Natural killer cell (primary cell): ENCODE measurements around the gene CENPI. TPM values are rescaled to one million over a fixed set of nuclear protein-coding genes. Genes with fewer than 3 reads are reported as not detected.

Source experiments
- ATAC-seq, 3 donors: fragments of 150-1000 bp in 2 of 3; fragments of 200-7000 bp in 1 of 3; cut with Tn5 transposase; 1 replicate in 1 of 3; 2 replicates in 2 of 3; pipeline ENCODE4 v1.10.0; 2021; ENCODE audit warnings: mild to moderate bottlenecking in 2 of 3, moderate library complexity in 2 of 3
- DNase-seq, 2 donors: peaks; one replicate each; pipeline versions ENCODE4 v3.0.0 to v3.0.0-alpha.2; 2013 to 2021; ENCODE audit warnings: mixed read lengths in 1 of 2
- H3K27ac ChIP-seq: one replicate; pipeline ENCODE4 v1.5.1; 2013; ENCODE audit warnings: mild to moderate bottlenecking, low read length
- H3K27me3 ChIP-seq: one replicate; pipeline ENCODE4 v1.6.1; 2013; ENCODE audit warnings: low read length; ENCODE audit not compliant: control insufficient read depth, insufficient read depth
- H3K36me3 ChIP-seq: one replicate; pipeline ENCODE4 v1.6.1; 2013; ENCODE audit warnings: low read length; ENCODE audit not compliant: control insufficient read depth, insufficient read depth
- H3K4me1 ChIP-seq: one replicate; pipeline ENCODE4 v1.6.1; 2013; ENCODE audit warnings: low read length; ENCODE audit not compliant: control insufficient read depth, insufficient read depth
- H3K4me3 ChIP-seq: one replicate; pipeline ENCODE4 v1.5.1; 2013; ENCODE audit warnings: low read length
- H3K9me3 ChIP-seq: one replicate; pipeline ENCODE4 v1.6.1; 2013; ENCODE audit warnings: low read length; ENCODE audit not compliant: control insufficient read depth, insufficient read depth
- H3K27ac Mint-ChIP-seq, 2 donors: one replicate each; pipeline ENCODE4 v1.8.0; 2022; ENCODE audit warnings: mild to moderate bottlenecking in 2 of 2, mixed read lengths in 2 of 2, moderate library complexity in 1 of 2
- H3K27me3 Mint-ChIP-seq, 2 donors: one replicate each; pipeline ENCODE4 v1.8.0; 2022; ENCODE audit warnings: low read depth in 2 of 2, mixed read lengths in 2 of 2
- H3K36me3 Mint-ChIP-seq: one replicate; pipeline ENCODE4 v1.8.0; 2022; ENCODE audit warnings: mixed read lengths
- H3K4me1 Mint-ChIP-seq, 2 donors: one replicate each; pipeline ENCODE4 v1.8.0; 2022; ENCODE audit warnings: mixed read lengths in 2 of 2
- H3K4me3 Mint-ChIP-seq: one replicate; pipeline ENCODE4 v1.8.0; 2022; ENCODE audit warnings: mild to moderate bottlenecking, moderate library complexity, mixed read lengths
- H3K9me3 Mint-ChIP-seq, 2 donors: one replicate each; pipeline ENCODE4 v1.8.0; 2022; ENCODE audit warnings: mixed read lengths in 2 of 2
- CTCF ChIP-seq: fragments of 200-600 bp; IDR thresholded peaks from one replicate; pipeline ENCODE4 v1.8.0; 2022; ENCODE audit warnings: antibody characterized with exemption
- WGBS: methylation state at CpG from one replicate; pipeline ENCODE4 v1.1.7; 2013; ENCODE audit warnings: missing lambda C conversion rate; ENCODE audit not compliant: insufficient coverage; 5-methylcytosine and 5-hydroxymethylcytosine counted together
- intact Hi-C: fragments of 100-400 bp; cut with micrococcal nuclease; formaldehyde crosslinking; loops from one replicate; pipeline ENCODE4 v1.14.2; 2022
- total RNA-seq, 4 donors: library from RNA; stranded (reverse); fragments of 120-200 nt in 1 of 4; gene quantifications; one replicate each; pipeline versions ENCODE4 v1.2.3 to v1.2.4, GENCODE V29; 2013 to 2022

The CENPI gene
- total RNA-seq, 3 donors from 2014 or later (not counting 1 experiment from before 2014, with no cell fraction given): 1.0 to 1.6 (median 1.2) TPM

DNA sequence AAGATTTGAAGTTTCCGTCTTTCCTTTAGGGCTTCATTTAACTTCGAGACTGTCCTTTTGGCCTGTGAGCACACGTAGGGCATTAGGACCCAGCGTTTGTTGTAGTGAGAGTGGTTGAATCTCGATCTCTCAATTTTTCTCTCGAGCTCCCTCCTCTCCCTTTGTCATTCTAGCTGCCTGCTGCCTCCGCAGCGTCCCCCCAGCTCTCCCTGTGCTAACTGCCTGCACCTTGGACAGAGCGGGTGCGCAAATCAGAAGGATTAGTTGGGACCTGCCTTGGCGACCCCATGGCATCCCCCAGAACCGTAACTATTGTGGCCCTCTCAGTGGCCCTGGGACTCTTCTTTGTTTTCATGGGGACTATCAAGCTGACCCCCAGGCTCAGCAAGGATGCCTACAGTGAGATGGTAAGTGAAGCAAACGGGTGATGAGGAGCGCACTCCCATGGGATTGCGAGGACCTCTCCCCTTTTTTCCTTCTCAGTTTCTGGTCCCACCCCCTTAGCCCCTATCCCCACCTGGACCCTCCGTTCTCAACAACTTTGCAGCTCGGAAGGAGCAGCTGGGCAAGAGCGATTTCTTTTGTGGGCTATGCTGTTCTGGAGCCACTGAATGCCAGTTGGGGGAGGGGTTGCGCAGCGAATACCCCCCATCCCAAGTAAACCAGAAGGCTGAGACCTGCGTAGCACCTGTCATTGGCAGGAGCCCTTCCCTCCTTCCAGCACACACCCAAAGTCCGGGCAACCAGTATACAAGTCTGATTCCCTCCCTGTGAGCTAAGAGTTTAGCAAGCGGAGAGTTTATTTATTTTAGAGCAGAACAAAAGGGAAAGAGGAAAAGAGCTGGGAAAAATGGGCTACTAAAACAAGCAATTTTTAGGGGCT, 19.0 kb upstream of the CENPI start, which contains the start of gene TMEM35A:
TMEM35A (plus strand) TSS at position 164 of the 883 bp plus-strand sequence; CDS start at position 288, 124 bp downstream.
- Mint-ChIP-seq H3K36me3 (no peaks in the 10 kb centered on the region), H3K4me3 (peak within 1 kb of the TSS; percentile 43), H3K4me1 (peaks cover 0 to 3% of the 10 kb centered on the region in 2 donors), H3K9me3 (no peaks in the 10 kb centered on the region), H3K27ac (no peak within 1 kb of the TSS), H3K27me3 (peaks cover 14 to 43% of the 10 kb centered on the region in 2 donors)
- DNase-seq (no peak), ATAC-seq (no peak)
- Histone ChIP-seq H3K27me3 (peaks cover 3% of the 10 kb centered on the region), H3K9me3 (no peaks in the 10 kb centered on the region), H3K36me3 (no peaks in the 10 kb centered on the region), H3K27ac (no peak within 1 kb of the TSS), H3K4me3 (no peak within 1 kb of the TSS), H3K4me1 (peaks cover 4% of the 10 kb centered on the region)
- TF ChIP-seq CTCF: no peak
- intact Hi-C loops: no loop called here
- WGBS: 10% methylated on average over 8 of the region's 23 CpGs

DNA sequence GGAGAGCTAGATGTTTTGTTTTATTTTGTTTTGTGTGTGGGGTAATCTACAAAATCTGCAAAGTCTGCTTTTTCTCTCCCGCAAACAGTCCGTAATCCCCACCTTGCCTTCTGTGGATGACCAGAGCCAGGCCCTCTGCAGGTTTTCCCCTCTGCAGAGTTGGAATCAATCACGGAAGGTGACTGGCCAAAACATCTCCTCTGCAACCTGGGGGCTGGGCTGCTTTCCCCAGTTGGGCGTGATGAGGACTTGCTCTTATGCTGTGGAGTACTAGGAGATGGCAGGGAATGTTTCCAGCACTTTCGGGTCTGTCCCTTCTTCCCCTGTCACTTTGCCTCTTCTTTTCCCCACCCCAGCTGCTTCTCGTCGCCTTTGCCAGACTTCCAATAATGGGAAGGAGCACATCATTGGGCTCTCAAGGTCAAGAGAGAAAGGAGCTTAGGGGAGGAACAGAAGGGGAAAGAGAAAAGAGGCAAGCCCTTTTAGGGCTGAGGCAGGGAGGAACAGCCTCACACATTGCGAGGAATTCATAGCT, 18.2 kb upstream of the CENPI start:
- DNase-seq (no peak), ATAC-seq (no peak)
- peaks cover 4% of the 10 kb centered on the region for H3K4me1 ChIP-seq
- Mint-ChIP-seq H3K27me3 (peaks cover 14 to 43% of the 10 kb centered on the region in 2 donors), H3K4me3 (no peak overlapping the region), H3K9me3 (no peaks in the 10 kb centered on the region), H3K36me3 (no peaks in the 10 kb centered on the region), H3K4me1 (peaks cover 0 to 3% of the 10 kb centered on the region in 2 donors), H3K27ac (no peak overlapping the region)
- TF ChIP-seq CTCF: no peak
- H3K4me3 ChIP-seq: no peak overlapping the region
- no peak overlapping the region for H3K27ac ChIP-seq
- H3K9me3 ChIP-seq: no peaks in the 10 kb centered on the region
- H3K27me3 ChIP-seq: peaks cover 3% of the 10 kb centered on the region
- 71% methylated on average over 4 of the region's 8 CpGs for WGBS
- intact Hi-C loops: no loop called here
- H3K36me3 ChIP-seq: no peaks in the 10 kb centered on the region

DNA sequence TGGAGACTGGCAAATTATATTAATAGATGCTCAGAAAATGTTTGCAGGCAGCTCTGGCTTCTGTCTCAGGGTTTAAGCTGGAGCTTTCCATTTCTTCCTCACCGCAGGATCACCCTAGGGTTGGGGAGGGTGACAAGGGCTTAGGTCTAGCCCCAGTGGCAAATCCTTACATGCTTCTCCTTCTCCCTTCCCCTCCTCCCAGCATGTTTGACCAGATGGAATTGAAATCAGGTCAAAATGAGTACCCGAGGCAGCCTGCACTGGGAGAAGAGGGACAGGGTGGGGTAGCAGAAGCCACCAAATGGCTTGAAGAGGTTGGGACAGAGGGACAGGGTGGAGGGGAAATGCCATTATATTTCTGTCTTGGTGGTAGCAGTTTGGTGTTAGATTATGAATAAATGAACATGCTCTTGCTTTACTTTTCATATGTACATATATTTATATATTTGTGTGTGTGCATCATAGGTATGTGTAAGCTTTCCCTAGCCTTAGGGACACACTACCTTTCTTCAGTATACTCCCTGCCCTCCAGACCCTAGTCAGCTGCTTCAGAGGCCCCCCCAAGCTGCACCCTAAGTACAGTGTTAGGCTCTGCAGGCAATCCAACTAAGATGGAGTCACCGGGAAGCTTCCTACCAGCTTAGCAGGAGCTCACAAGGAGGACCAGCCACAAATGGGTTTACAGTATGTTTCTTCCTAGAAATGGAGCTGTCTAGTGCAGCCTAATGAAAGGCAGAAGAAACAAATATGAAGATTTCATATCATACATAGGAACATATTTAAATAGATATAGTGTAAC, 17.5 kb upstream of the CENPI start:
- intact Hi-C loops: no loop called here
- Histone ChIP-seq H3K4me1 (peaks cover 4% of the 10 kb centered on the region), H3K27me3 (peaks cover 3% of the 10 kb centered on the region), H3K4me3 (no peak overlapping the region), H3K27ac (no peak overlapping the region), H3K36me3 (no peaks in the 10 kb centered on the region), H3K9me3 (no peaks in the 10 kb centered on the region)
- Mint-ChIP-seq H3K27ac (no peak overlapping the region), H3K36me3 (no peaks in the 10 kb centered on the region), H3K9me3 (no peaks in the 10 kb centered on the region), H3K27me3 (peaks cover 14 to 43% of the 10 kb centered on the region in 2 donors), H3K4me1 (peaks cover 0 to 3% of the 10 kb centered on the region in 2 donors), H3K4me3 (no peak overlapping the region)
- DNase-seq (no peak), ATAC-seq (no peak)
- WGBS: 59% methylated on average over 2 of the region's 3 CpGs
- no peak for TF ChIP-seq CTCF
